ENCODE measurements around the gene MBOAT1.

The MBOAT1 gene

DNA sequence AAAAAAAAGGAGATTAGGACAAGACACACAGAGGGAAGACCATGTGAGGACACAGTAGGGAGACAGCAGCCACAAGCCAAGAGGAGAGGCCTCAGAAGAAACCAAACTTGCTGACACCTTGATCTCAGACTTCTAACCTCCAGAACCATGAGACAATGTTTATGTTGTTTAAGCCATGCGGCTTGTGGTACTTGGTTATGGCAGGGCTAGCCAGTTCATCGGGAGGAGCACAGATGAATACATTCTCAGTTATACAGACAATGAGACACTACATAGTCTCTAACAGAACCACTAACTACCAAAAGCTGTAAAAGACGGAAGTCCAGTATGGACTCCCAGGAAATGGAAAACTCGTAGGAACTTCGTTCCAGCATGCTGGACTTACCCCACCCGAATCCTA lies 116.8 kb downstream of the MBOAT1 start:
- no peak for DNase-seq

- DNase-seq, result peak; percentile 45
These were observed 120.2 kb downstream of the MBOAT1 start for GRCh38 chr6:20092071-20092566.

DNA sequence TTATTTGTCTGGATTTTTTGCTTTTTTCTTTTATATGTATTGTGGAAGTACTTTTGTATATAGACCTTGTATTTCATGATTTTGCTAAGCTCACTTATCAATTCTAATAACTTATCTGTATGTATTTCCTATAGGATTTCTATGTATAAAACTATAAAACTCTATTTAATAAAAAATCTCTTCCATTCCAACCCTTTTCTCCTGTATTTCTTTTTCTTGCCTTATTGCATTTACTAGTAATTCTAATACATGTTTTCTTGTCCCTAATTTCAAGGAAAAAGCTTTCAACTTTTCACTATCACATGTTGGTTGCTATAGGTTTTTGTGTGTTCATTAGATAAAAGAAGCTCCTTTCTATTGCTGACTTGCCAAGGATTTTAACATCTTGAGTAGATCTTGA lies 125.3 kb downstream of the MBOAT1 start:
- DNase-seq, result no peak

GRCh38 chr6:20085817-20086216 lies 126.5 kb downstream of the MBOAT1 start:
- no peak for DNase-seq

DNA sequence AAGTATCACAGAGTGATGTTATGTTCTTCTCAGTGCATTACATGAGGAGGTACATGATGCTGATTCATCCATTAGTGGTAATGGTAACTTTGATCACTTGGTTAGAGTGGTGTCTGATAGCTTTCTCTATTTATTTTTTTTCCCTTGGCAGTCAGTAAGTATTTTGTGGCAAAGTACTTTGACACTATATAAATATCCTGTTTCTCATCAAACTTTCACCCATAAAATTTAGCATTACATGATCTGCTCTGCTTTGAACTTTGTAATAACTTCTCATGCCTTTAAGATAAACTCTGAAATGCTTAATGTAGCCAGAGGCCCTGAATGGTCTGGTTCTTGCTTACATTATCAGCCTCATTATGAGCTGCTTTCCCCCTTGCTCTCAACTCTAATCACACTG lies 127.9 kb downstream of the MBOAT1 start:
- no peak for DNase-seq

- no peak for DNase-seq
These were observed 140.3 kb downstream of the MBOAT1 start for GRCh38 chr6:20071998-20072397.

DNA sequence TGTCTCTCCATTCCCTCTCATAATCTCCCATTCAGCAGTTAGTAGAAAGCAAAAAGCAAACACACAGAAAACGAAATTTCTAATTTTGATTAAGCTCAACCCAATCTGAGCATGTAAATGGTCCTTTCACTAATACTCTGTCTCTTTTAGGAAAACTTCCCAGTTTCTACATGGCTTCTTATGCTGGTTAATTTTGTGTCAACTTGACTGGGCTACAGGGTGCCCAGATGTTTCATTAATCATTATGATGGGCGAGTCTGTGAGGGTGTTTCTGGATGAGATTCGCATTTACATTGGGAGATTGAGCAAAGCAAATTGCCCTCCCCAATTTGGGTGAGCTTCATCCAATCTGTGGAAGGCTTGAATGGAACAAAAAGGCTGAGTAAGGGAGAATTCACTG lies 142.2 kb downstream of the MBOAT1 start:
- DNase-seq, result no peak

DNA sequence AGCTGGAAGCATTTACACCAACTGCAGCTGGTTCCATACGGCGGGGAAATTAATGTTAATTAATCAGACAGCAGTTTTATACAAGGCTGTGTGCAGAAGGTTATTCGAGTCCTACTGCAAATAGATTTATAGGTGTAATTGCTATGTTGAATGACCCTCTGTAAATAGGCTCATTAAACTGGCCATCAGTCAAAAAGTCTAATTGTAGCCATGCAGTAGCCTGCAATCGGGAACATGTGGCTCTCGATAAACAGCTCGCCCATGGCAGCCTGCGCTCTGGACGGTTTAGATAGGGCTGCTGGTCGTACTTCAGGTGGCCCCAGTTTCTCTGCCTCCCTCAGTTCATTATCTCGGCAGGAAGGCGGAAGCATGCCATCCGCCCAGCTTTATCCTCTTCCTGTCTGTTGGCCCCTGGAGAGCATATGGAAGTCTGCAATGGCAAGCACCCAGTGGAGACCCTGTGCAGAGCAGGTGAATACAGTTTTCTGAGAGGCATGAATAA lies 143.2 kb downstream of the MBOAT1 start:
- DNase-seq, result no peak

GRCh38 chr6:20068421-20068988 lies 143.8 kb downstream of the MBOAT1 start:
- DNase-seq, result no peak

- DNase-seq, result no peak
These were observed 150.3 kb downstream of the MBOAT1 start for GRCh38 chr6:20061952-20062351.

GRCh38 chr6:20060252-20060651 lies 152.0 kb downstream of the MBOAT1 start:
- DNase-seq, result no peak

- DNase-seq, result no peak
These were observed 153.4 kb downstream of the MBOAT1 start for GRCh38 chr6:20058912-20059311.

DNA sequence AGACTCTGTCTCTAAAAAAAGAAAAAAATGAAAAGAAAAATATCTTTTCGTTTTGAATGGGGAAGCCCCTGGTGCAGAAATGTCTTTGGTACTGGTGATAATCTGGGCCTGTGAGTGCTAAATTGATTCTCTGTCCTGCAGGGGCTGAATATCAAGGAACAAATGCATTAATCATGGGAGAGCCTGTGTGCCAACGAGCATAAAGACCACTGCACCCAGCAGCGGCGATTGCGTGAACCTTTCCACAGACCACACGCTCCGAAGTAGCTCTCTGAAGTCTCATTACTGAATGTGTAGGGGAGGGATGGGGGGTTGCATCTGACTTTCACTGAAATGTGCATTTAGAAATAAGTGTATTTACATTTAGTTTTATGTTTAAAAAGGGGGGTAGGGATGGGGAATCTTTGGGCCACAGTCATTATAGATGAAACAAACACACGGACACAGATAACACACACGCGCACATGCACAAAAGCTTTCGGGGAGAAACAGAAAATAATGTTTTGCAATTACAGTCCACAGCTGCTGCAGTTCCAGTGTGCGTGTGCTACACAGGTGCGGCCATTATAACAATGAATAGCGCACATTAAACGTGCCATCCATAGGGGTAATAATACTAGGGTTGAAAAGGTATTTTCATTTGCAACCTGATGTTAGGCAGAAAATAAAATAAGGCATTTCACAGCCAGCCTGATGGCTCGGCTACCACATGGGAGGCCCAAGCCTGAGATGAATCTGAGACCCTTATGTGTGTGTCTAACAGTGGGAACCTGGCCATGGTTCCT lies 154.0 kb downstream of the MBOAT1 start:
- no peak for DNase-seq

GRCh38 chr6:20056350-20056992 lies 155.8 kb downstream of the MBOAT1 start:
- DNase-seq, result peak; percentile 39

DNA sequence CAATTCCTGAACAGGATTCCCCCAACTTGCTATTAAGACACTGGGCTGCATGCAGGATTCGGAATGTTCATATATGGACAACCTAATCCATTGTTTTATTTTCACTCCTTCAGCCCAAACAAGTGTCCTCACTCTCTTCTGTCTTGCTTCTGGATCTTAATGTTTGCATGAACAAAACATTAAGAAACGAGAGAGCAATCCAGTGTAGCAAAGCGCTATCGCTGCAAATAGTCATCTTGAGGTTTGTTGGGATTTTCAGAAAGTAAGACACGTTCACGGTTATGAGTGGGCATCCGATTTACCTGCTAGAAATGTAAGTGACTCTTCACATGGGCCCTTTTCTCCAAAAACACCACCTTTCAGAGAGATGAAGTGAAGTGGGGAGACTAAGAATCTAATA lies 156.4 kb downstream of the MBOAT1 start:
- no peak for DNase-seq
